ENCODE measurements around the gene MORN5.

GRCh38 chr9:122221183-122221811 is 61.6 kb downstream of the MORN5 start:
- TF ChIP-seq EZH2phosphoT487 (IDR thresholded peaks at IDR 0.05; ENCODE audit: insufficient read depth, low read depth), result 0 out of 2 replicates have a peak, but pooled peaks have one; percentile 14
- peak; percentile 17 for TF ChIP-seq EZH2 (IDR thresholded peaks at IDR 0.05; ENCODE audit: insufficient read depth, poor library complexity, severe bottlenecking)

Measured in GM23248 (cell line).